Pulmonary artery endothelial cell (primary cell): Measurements from ENCODE around the gene WDPCP. TPM values are rescaled to one million over a fixed set of nuclear protein-coding genes. Genes with fewer than 3 reads are reported as not detected.
A peak's percentile ranks its signal among the peaks of the same experiment; 100 is the strongest.
"Not testable (repeated sequence)": the region's sequence is repeated elsewhere in the genome, so short reads cannot be mapped to it uniquely, and the experiment has no call there.

Experiments
- DNase-seq: peaks from one replicate; pipeline ENCODE4 v3.0.0-alpha.2; 2011; ENCODE audit warnings: low read depth, low spot score
- total RNA-seq: library from RNA; depleted of rRNA; stranded (reverse); fragments of >200 nt; gene quantifications from 2 replicates; pipeline ENCODE4 v1.2.3, GENCODE V29; 2014

WDPCP gene
- total RNA-seq, result 6.0 and 7.1 TPM in 2 replicates

- peak; percentile 98 for DNase-seq
Observed at GRCh38 chr2:63588385-63589147, at the start of gene WDPCP, which contains the start of gene MDH1. TSS of gene WDPCP (minus strand) at chr2:63588477. CDS start at chr2:63588271, 206 bp downstream. TSS of gene MDH1 (plus strand) at chr2:63588963. CDS start at chr2:63589044, 81 bp downstream.

- no peak for DNase-seq
Observed at GRCh38 chr2:63632382-63632781, 44.1 kb upstream of the WDPCP start.

GRCh38 chr2:63631501-63631900 is 43.2 kb upstream of the WDPCP start:
- DNase-seq, result no peak

GRCh38 chr2:63628403-63628942 is 40.2 kb upstream of the WDPCP start:
- no peak for DNase-seq

GRCh38 chr2:63627866-63628265 is 39.6 kb upstream of the WDPCP start:
- no peak for DNase-seq

GRCh38 chr2:63623763-63624162 is 35.5 kb upstream of the WDPCP start:
- not testable (repeated sequence) for DNase-seq

- DNase-seq, result no peak
Observed at GRCh38 chr2:63622751-63623150, 34.5 kb upstream of the WDPCP start.

GRCh38 chr2:63619328-63619727 is 31.1 kb upstream of the WDPCP start:
- DNase-seq, result no peak

GRCh38 chr2:63617366-63617765 is 29.1 kb upstream of the WDPCP start:
- DNase-seq, result no peak

- DNase-seq, result no peak
Observed at GRCh38 chr2:63614983-63615945, 27.0 kb upstream of the WDPCP start.

- no peak for DNase-seq
Observed at GRCh38 chr2:63614448-63614968, 26.2 kb upstream of the WDPCP start.

GRCh38 chr2:63613391-63613901 is 25.2 kb upstream of the WDPCP start:
- DNase-seq, result no peak

- DNase-seq, result no peak
Observed at GRCh38 chr2:63610525-63610924, 22.2 kb upstream of the WDPCP start.

- DNase-seq, result not testable (repeated sequence)
Observed at GRCh38 chr2:63608865-63609264, 20.6 kb upstream of the WDPCP start.

- DNase-seq, result no peak
Observed at GRCh38 chr2:63604666-63605065, 16.4 kb upstream of the WDPCP start.

GRCh38 chr2:63600881-63601460 is 12.7 kb upstream of the WDPCP start:
- no peak for DNase-seq

- no peak for DNase-seq
Observed at GRCh38 chr2:63598981-63599380, 10.7 kb upstream of the WDPCP start.

GRCh38 chr2:63596401-63596883 is 8.2 kb upstream of the WDPCP start:
- no peak for DNase-seq

- DNase-seq, result no peak
Observed at GRCh38 chr2:63594660-63595059, 6.4 kb upstream of the WDPCP start.

- no peak for DNase-seq
Observed at GRCh38 chr2:63591566-63592175, 3.4 kb upstream of the WDPCP start.
